Upper lobe of left lung (tissue), 6 donors: ENCODE data around the gene TNFRSF17. TPM values are rescaled to one million over a fixed set of nuclear protein-coding genes. Genes with fewer than 3 reads are reported as not detected.

Experiments used
- ATAC-seq, 2 donors: fragments of 200-7000 bp; cut with Tn5 transposase; one replicate each; pipeline ENCODE4 v1.9.1; 2022; ENCODE audit warnings: mild to moderate bottlenecking in 2 of 2, moderate library complexity in 2 of 2; ENCODE audit not compliant: low FRiP score in 2 of 2
- DNase-seq, 2 donors: peaks; one replicate each; pipeline ENCODE4 v3.0.0-alpha.2; 2019 to 2020
- H3K27ac ChIP-seq, 4 donors: fragments of 200-600 bp; sonication (generic); one replicate each; pipeline ENCODE4 v1.5.1; 2016 to 2019
- H3K27me3 ChIP-seq, 4 donors: fragments of 200-600 bp; sonication (generic); one replicate each; pipeline ENCODE4 v1.5.1; 2017 to 2019
- H3K36me3 ChIP-seq, 4 donors: fragments of 200-600 bp; sonication (generic); one replicate each; pipeline ENCODE4 v1.5.1; 2016 to 2019
- H3K4me1 ChIP-seq, 4 donors: fragments of 200-600 bp; sonication (generic); one replicate each; pipeline ENCODE4 v1.5.1; 2018 to 2019
- H3K4me3 ChIP-seq, 4 donors: fragments of 200-600 bp; sonication (generic); one replicate each; pipeline ENCODE4 v1.5.1; 2017 to 2019; ENCODE audit warnings: mild to moderate bottlenecking in 2 of 4, moderate library complexity in 1 of 4
- H3K9me3 ChIP-seq, 4 donors: fragments of 200-600 bp; sonication (generic); one replicate each; pipeline ENCODE4 v1.5.1; 2018 to 2019
- CTCF ChIP-seq, 6 experiments: fragments of 450-650 bp in 4 of 6; fragments of 200-600 bp in 2 of 6; sonication (generic) in 2 of 6; IDR thresholded peaks; one replicate each; pipeline ENCODE4 v1.5.1; 2016 to 2019; ENCODE audit warnings: antibody characterized with exemption in 6 of 6
- EP300 ChIP-seq, 4 donors: sonication (generic); formaldehyde crosslinking; IDR thresholded peaks; one replicate each; pipeline ENCODE4 v1.5.1; 2017; ENCODE audit warnings: antibody characterized with exemption in 4 of 4, control low read depth in 2 of 4
- POLR2A ChIP-seq, 4 donors: fragments of 450-650 bp; IDR thresholded peaks; one replicate each; pipeline ENCODE4 v1.5.1; 2016 to 2017; ENCODE audit warnings: antibody characterized with exemption in 4 of 4, mild to moderate bottlenecking in 2 of 4
- POLR2AphosphoS5 ChIP-seq, 2 donors: sonication (generic); formaldehyde crosslinking; IDR thresholded peaks; one replicate each; pipeline ENCODE4 v1.5.1; 2017; ENCODE audit warnings: antibody characterized with exemption in 2 of 2
- WGBS, 2 donors: methylation state at CpG; one replicate each; pipeline ENCODE4 v1.1.5; 2017 to 2018; 5-methylcytosine and 5-hydroxymethylcytosine counted together
- total RNA-seq, 6 donors: library from RNA; depleted of rRNA in 4 of 6; stranded (reverse); fragments of >200 nt in 4 of 6; gene quantifications; one replicate each; pipeline versions ENCODE4 v1.1.0 to v1.2.1, GENCODE V29; 2016 to 2021
- donor health status: DM: no; HTN: no; CAD: no; lungs with moderate emphysema.
- donor health status: DM: no; HTN: yes; CAD: no; lungs with severe emphysema.

Gene TNFRSF17
- total RNA-seq, 6 donors from 2014 or later: 1.6 to 2.9 (median 2.0) TPM; not detected in 3

DNA sequence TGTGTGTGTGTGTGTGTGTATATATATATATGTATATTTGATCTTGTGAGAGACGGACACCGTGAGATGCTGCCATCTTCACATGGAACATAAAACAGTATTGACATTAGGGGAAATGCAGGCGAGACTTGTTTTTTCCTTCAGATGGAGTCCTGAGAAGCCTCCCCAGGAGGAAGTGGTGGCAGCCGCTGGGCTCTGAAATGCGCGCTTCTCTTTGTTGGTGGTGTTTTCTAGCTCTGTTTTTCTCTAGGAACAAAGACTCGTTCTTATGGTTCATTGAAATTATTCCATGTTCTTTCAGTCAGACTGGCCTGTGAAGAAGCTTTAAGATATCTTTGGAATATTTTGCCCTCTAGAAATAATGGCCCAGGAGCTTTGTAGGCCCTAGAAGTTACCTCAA, 44.5 kb downstream of the TNFRSF17 start:
- TF ChIP-seq CTCF (IDR thresholded peaks at IDR 0.05) (no peak), EP300 (IDR thresholded peaks at IDR 0.05) (no peak), POLR2A (IDR thresholded peaks at IDR 0.05) (no peak), POLR2AphosphoS5 (IDR thresholded peaks at IDR 0.05) (no peak)
- no peak for ATAC-seq
- Histone ChIP-seq H3K4me3 (no peak overlapping the region), H3K9me3 (no peaks in the 10 kb centered on the region), H3K36me3 (peaks cover 0 to 12% (median 2%) of the 10 kb centered on the region in 4 donors), H3K27ac (peak overlapping the region in 1 of 4 donors; percentile 2), H3K27me3 (no peaks in the 10 kb centered on the region), H3K4me1 (peaks cover 0 to 4% (median 0%) of the 10 kb centered on the region in 4 donors)
- no peak for DNase-seq
- WGBS, 2 donors: 63 to 79% methylated on average over 7 of the region's 7 CpGs

DNA sequence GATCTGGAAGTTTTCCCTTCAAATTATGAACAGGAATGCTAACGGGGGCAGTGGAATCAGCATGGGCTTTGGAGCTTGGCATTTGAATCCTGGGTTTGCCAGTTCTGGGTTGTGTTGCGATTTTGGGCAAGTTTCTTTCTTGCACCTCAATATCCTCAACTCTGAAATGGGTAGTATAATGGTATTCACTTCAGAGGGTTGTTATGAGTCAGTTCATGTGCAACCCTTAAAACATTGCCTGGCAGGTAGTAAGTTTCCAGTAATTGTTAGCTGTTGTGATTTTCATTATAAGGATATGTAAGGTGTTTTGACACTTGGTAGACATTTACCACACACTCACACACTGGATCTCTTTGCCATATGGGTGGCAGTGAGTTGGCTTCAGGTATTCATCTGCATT, 44.9 kb downstream of the TNFRSF17 start:
- Histone ChIP-seq H3K4me3 (no peak overlapping the region), H3K36me3 (peaks cover 0 to 8% (median 0%) of the 10 kb centered on the region in 4 donors), H3K27ac (peak overlapping the region in 2 of 4 donors; percentile 2 to 41), H3K9me3 (no peaks in the 10 kb centered on the region), H3K27me3 (no peaks in the 10 kb centered on the region), H3K4me1 (peaks cover 0 to 4% (median 0%) of the 10 kb centered on the region in 4 donors)
- ATAC-seq (no peak), DNase-seq (no peak)
- WGBS, 2 donors: 91 to 95% methylated on average over 2 of the region's 2 CpGs
- no peak for TF ChIP-seq POLR2A (IDR thresholded peaks at IDR 0.05)
- TF ChIP-seq POLR2AphosphoS5 (IDR thresholded peaks at IDR 0.05): no peak
- TF ChIP-seq CTCF (IDR thresholded peaks at IDR 0.05): no peak
- no peak for TF ChIP-seq EP300 (IDR thresholded peaks at IDR 0.05)

- DNase-seq (no peak), ATAC-seq (peak in 1 of 2 donors; percentile 67)
- WGBS, 2 donors: 73 to 77% methylated on average over 13 of the region's 13 CpGs
- TF ChIP-seq POLR2A (IDR thresholded peaks at IDR 0.05): no peak
- TF ChIP-seq POLR2AphosphoS5 (IDR thresholded peaks at IDR 0.05): no peak
- TF ChIP-seq CTCF (IDR thresholded peaks at IDR 0.05): no peak
- TF ChIP-seq EP300 (IDR thresholded peaks at IDR 0.05): no peak
- Histone ChIP-seq H3K36me3 (peaks cover 0 to 2% (median 0%) of the 10 kb centered on the region in 4 donors), H3K4me3 (no peak overlapping the region), H3K4me1 (peaks cover 0 to 4% (median 0%) of the 10 kb centered on the region in 4 donors), H3K27ac (peak overlapping the region in 3 of 4 donors; percentile 16 to 42 (median 27)), H3K9me3 (no peaks in the 10 kb centered on the region), H3K27me3 (no peaks in the 10 kb centered on the region)
These were observed 45.6 kb downstream of the TNFRSF17 start for GRCh38 chr16:12010388-12011251.

DNA sequence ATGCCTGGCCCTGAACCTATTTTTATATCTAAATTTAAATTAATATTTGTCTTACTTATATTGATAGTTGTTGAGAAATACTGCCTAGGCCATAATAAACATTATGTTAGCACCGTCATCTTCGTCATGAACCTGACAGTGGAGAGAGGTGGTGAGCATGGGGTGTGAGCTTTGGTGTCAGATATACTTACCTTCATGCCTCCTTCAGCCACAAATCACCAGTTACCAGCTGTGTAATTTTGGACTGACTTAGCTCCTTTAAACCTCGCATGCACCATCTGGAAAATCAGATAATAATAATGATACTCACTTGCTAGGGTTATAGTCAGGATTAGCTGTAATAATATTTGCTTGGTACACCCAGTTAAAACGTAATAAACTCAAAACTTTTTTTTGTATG, 46.6 kb downstream of the TNFRSF17 start:
- 92 to 93% methylated on average over 4 of the region's 4 CpGs for WGBS, 2 donors
- TF ChIP-seq POLR2AphosphoS5 (IDR thresholded peaks at IDR 0.05): no peak
- no peak for TF ChIP-seq CTCF (IDR thresholded peaks at IDR 0.05)
- TF ChIP-seq POLR2A (IDR thresholded peaks at IDR 0.05): no peak
- no peak for TF ChIP-seq EP300 (IDR thresholded peaks at IDR 0.05)
- Histone ChIP-seq H3K4me1 (peaks cover 0 to 4% (median 0%) of the 10 kb centered on the region in 4 donors), H3K9me3 (no peaks in the 10 kb centered on the region), H3K36me3 (peaks cover 0 to 2% (median 0%) of the 10 kb centered on the region in 4 donors), H3K27ac (peak overlapping the region in 2 of 4 donors; percentile 16 to 42), H3K4me3 (no peak overlapping the region), H3K27me3 (no peaks in the 10 kb centered on the region)
- no peak for ATAC-seq
- DNase-seq: no peak
